Naive thymus-derived CD8-positive, alpha-beta T cell (primary cell): Measurements from ENCODE around the gene MAP2K3. TPM values are rescaled to one million over a fixed set of nuclear protein-coding genes. Genes with fewer than 3 reads are reported as not detected.
A peak's percentile ranks its signal among the peaks of the same experiment; 100 is the strongest.
"Not testable (repeated sequence)": the region's sequence is repeated elsewhere in the genome, so short reads cannot be mapped to it uniquely, and the experiment has no call there.

Source experiments
- ATAC-seq, 2 donors: fragments of 150-1000 bp; cut with Tn5 transposase in 1 of 2; sonication (Bioruptor Pico), chemical (Tn5 transposase) in 1 of 2; 1 replicate in 1 of 2; 2 replicates in 1 of 2; pipeline ENCODE4 v1.10.0; 2021; ENCODE audit warnings: mild to moderate bottlenecking in 2 of 2, moderate library complexity in 2 of 2
- POLR2A ChIA-PET: fragments of 350-600 bp; sonication (Branson Sonifier 250); formaldehyde crosslinking; loops from one replicate; lab custom pipeline; 2021; ENCODE audit warnings: antibody characterized with exemption; lab: Charles Lee
- DNase-seq, 10 donors: peaks; one replicate each; pipeline versions ENCODE4 v3.0.0 to v3.0.0-alpha.2; 2020 to 2022
- H3K27ac Mint-ChIP-seq, 10 donors: one replicate each; pipeline ENCODE4 v1.8.0; 2020 to 2022; ENCODE audit warnings: mild to moderate bottlenecking in 10 of 10, mixed read lengths in 10 of 10, moderate library complexity in 4 of 10, inconsistent platforms in 1 of 10
- H3K27me3 Mint-ChIP-seq, 5 donors: one replicate each; pipeline ENCODE4 v1.8.0; 2021 to 2022; ENCODE audit warnings: mixed read lengths in 5 of 5
- H3K36me3 Mint-ChIP-seq, 3 donors: one replicate each; pipeline ENCODE4 v1.8.0; 2020 to 2022; ENCODE audit warnings: mixed read lengths in 3 of 3, mild to moderate bottlenecking in 2 of 3, inconsistent platforms in 1 of 3
- H3K4me1 Mint-ChIP-seq, 4 donors: one replicate each; pipeline ENCODE4 v1.8.0; 2021 to 2022; ENCODE audit warnings: mixed read lengths in 4 of 4
- H3K4me3 Mint-ChIP-seq, 10 donors: one replicate each; pipeline ENCODE4 v1.8.0; 2020 to 2022; ENCODE audit warnings: mild to moderate bottlenecking in 10 of 10, mixed read lengths in 10 of 10, moderate library complexity in 6 of 10, inconsistent platforms in 1 of 10
- H3K9me3 Mint-ChIP-seq, 9 donors: one replicate each; pipeline ENCODE4 v1.8.0; 2020 to 2022; ENCODE audit warnings: mixed read lengths in 9 of 9, mild to moderate bottlenecking in 3 of 9, inconsistent platforms in 1 of 9, moderate library complexity in 1 of 9
- polyA plus RNA-seq, 3 donors: library from polyadenylated mRNA; unstranded; fragments of 300-500 nt; fragmentation: Illumina TruSeq; gene quantifications; one replicate each; pipeline ENCODE4 v1.2.3, GENCODE V29; 2021
- total RNA-seq, 8 experiments: library from RNA in 2 of 8; stranded (reverse) in 2 of 8; gene quantifications; one replicate each; pipeline ENCODE4 v1.2.3 and lab custom pipeline; 2021 to 2026

MAP2K3 gene
- total and polyA plus RNA-seq, 5 experiments from 2014 or later = 39.4 to 69.4 (median 49.0) TPM

DNA sequence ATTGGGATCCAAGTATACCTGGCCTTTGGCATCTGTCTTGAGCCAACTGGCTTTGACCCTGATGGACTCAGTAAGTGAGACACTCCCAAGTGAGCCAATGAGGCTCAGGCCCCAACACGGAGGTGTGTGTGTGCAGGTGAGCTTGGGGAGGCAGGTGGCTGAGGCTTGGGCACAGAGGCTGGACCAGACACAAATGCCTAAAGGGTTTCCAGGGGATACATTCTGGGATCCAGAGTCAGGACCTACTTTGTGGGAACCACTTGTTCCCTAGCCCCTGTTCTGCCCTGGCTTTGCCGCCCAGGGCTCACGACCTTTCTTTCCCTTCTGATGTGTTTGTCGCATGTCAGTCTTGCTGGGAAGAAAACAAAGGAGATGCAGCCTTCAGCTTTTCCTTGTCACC lies 56.8 kb downstream of the MAP2K3 start:
- not testable (repeated sequence) for H3K27ac Mint-ChIP-seq, H3K4me3 Mint-ChIP-seq

DNA sequence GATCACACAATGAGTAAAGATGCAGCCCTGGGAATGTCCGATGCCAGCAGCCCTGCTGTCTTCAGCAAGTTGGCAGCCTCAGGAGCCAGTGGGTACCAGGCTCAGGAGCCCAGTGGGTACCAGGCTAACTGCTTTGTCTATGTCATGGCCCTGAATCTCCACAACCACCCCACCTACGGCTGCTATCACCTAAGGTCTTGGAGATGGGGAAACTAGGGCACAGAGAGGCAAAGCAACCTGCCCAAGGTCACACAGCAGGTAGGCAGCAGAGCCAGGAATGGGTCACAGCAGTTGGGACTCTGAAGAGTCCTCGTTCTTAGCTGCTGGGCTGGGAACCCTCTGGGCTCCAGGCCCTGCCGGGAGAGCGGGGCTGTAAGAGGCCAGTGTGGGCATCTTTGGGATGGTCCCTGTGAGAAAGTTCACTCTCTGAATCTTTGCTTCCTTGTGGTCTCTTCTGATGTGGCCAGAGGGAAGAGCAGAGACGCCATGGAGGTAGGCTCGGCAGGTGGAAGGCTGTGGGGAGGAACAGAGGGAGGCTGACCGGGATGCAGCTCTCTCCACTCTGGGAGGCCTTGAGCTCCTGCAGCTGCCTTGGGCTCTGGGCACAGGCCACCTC lies 57.5 kb downstream of the MAP2K3 start:
- POLR2A ChIA-PET, ATAC-seq: not testable (repeated sequence)

More for the DNA sequence above, 56.8 kb downstream of the MAP2K3 start:
- ATAC-seq, H3K4me1 Mint-ChIP-seq, H3K36me3 Mint-ChIP-seq, POLR2A ChIA-PET, H3K9me3 Mint-ChIP-seq, DNase-seq, H3K27me3 Mint-ChIP-seq: not testable (repeated sequence)

DNA sequence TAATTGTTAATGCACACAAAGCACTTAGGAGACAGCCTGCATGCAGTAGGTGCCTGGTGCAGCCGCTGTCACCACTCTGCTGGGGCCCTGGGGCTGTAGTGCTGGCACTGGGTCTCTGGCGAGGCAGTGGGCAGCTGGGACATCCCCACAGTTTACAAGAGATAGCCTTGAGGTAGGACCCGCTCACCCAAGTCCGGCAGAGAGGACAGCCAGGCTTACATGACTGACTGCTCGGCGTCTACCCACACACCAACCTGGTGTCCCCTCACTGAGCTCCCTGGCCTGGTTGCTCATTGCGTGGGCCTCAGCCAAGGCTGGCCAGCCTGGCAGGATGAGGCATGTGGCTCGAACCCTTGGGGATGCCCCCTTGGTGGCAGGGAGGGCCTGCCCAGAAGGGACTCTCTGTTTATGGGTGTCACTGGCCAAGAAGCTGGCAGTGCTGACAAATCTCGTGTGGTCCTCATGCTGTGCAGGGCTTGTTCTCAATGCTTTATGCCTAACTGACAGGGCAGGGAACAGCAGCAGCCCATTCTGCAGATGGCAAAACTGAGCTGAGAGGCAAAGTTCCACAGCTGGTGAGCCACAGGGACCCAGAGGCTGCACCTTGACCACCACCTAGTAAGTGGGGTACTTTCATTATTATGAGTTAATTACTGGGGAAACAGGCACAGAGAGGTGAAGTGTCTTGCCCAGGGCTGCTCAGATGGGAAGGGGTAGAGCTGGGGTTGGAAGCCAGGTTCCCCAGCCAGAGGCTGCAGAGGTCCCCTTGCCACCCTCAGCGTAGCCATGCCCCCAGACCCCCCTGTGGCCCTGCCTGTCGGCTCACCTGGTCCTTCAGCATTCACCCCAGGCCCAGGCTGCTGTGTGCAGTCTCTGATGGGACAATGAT lies 58.8 kb downstream of the MAP2K3 start:
- ATAC-seq, DNase-seq, H3K27me3 Mint-ChIP-seq, POLR2A ChIA-PET, H3K27ac Mint-ChIP-seq, H3K36me3 Mint-ChIP-seq, H3K4me3 Mint-ChIP-seq, H3K9me3 Mint-ChIP-seq, H3K4me1 Mint-ChIP-seq: not testable (repeated sequence)

More for the DNA sequence above, 57.5 kb downstream of the MAP2K3 start:
- H3K4me1 Mint-ChIP-seq, H3K36me3 Mint-ChIP-seq, DNase-seq, H3K27ac Mint-ChIP-seq, H3K27me3 Mint-ChIP-seq, H3K9me3 Mint-ChIP-seq, H3K4me3 Mint-ChIP-seq: not testable (repeated sequence)

DNA sequence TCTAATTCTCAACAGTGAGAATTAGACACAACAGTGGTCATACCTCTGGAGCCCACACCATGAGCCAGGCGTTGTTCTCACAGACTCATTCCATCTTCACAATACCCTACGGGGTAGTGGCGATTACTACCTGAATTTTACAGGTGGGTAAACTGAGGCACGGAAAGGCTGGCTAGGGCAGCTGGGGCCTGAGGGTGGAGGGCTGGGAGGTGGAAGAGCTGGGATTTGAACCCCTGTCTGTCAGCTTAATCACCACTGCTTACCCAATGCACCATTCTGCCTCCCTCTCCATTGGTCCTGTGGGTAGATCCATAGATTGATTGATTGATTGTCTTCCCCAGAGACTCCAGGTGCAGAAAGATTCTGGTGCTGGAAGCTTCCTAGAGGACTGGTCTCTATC lies 60.3 kb downstream of the MAP2K3 start:
- H3K9me3 Mint-ChIP-seq, H3K27me3 Mint-ChIP-seq, POLR2A ChIA-PET, H3K4me1 Mint-ChIP-seq, ATAC-seq, H3K36me3 Mint-ChIP-seq, DNase-seq, H3K4me3 Mint-ChIP-seq, H3K27ac Mint-ChIP-seq: not testable (repeated sequence)

DNA sequence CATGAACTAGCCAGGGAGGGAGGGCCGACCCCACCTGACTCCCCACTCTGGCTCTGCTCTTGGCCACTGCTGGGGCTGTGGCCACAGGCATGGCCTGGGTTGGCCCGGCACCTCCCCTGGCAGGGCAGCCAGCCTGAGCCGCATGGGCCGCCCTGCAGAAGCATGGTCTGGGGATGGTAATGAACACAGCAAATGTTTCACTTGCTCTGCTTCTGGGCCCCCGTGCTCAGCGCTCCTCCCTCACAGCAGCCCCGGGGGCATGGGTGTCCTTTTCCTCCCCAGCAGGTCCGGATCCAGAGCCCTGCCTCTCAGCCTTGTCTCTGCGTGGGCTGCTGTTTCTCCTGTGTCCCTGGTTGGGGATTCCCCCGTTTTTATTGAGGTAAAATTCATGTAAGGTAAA lies 60.7 kb downstream of the MAP2K3 start:
- POLR2A ChIA-PET = no interaction called here
- no peak overlapping the region for H3K4me3 Mint-ChIP-seq
- ATAC-seq (no peak), DNase-seq (no peak)
- H3K27ac Mint-ChIP-seq = no peak overlapping the region
- peaks cover 0 to 7% (median 2%) of the 10 kb centered on the region in 4 donors for H3K4me1 Mint-ChIP-seq
- no peaks in the 10 kb centered on the region for H3K36me3 Mint-ChIP-seq
- H3K9me3 Mint-ChIP-seq = peaks cover 0 to 2% (median 0%) of the 10 kb centered on the region in 9 donors
- H3K27me3 Mint-ChIP-seq = peaks cover 0 to 2% (median 0%) of the 10 kb centered on the region in 5 donors

DNA sequence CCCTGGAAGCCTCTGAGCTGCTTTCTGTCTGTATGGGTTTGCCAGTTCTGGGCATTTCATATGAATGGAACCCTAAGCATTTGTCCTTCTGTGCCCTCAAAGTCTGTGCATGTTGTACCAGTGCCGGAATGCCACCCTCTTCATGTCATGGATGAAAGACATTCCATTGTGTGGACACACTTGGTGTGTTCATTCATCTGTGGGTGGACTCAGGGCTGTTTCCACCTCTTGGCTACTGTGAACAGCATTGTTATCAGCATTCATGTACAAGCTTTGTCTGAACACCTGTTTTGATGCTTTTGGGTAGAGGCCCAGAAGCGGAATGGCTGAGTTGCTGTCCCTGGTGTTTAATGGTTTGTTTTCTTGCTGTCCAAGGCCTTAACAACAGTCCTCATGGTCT lies 61.6 kb downstream of the MAP2K3 start:
- H3K27me3 Mint-ChIP-seq, POLR2A ChIA-PET, H3K4me1 Mint-ChIP-seq, H3K27ac Mint-ChIP-seq, H3K36me3 Mint-ChIP-seq, ATAC-seq, H3K9me3 Mint-ChIP-seq, DNase-seq, H3K4me3 Mint-ChIP-seq: not testable (repeated sequence)

DNA sequence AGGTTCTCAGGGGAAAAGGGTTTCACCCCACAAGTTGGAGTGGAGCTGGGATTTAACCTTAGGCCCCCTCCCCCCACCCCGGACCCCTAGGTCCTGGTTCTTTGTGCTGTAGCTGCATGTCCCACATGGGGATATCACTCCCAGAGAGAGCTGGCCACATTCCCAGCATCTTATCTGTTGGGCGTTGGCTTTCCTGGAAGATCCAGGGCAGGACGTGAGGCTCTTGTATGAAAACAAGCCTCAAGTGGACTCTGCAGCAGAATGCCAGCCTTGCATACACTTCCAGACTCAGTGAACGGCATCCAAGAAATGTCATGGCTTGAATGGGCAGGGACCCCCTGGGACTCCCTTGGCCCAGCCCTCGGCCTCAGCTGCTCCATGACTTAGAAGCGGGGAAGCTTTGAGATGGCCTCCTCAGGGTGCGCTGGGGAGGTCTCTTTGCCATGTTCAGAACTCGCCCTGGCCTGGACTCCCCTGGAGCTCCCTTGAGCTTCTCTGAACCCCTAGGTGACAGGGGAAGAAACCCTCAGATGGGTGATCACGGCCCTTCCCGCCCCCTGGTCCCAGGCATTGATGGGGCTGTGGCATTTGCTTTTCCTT lies 62.2 kb downstream of the MAP2K3 start:
- ATAC-seq, DNase-seq, H3K4me1 Mint-ChIP-seq: not testable (repeated sequence)

DNA sequence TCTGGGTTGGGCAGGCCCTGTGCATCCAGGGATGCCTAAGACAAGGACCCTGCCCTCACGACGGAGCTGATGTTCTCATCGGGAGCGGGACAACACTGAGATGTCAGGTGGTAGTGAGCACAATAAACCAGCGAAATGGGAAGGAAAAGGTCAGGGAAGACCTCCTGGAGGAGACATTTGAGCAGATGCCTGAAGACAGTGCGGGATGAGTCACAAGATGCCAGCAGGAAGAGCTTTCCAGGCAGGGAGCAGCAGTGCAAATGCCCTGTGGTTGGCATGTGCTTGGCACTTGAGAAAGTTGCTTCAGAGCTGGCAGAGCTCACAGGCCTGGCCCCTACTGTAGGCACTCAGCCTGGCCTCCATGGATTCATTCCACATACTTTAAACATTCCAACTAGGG lies 63.1 kb downstream of the MAP2K3 start:
- H3K27ac Mint-ChIP-seq = peak overlapping the region in 2 of 10 donors; percentile 70 to 80
- H3K36me3 Mint-ChIP-seq, H3K4me1 Mint-ChIP-seq, POLR2A ChIA-PET, H3K4me3 Mint-ChIP-seq, H3K27me3 Mint-ChIP-seq, DNase-seq, ATAC-seq, H3K9me3 Mint-ChIP-seq: not testable (repeated sequence)

More for the DNA sequence above, 62.2 kb downstream of the MAP2K3 start:
- H3K9me3 Mint-ChIP-seq, POLR2A ChIA-PET, H3K27ac Mint-ChIP-seq, H3K27me3 Mint-ChIP-seq, H3K4me3 Mint-ChIP-seq, H3K36me3 Mint-ChIP-seq: not testable (repeated sequence)

DNA sequence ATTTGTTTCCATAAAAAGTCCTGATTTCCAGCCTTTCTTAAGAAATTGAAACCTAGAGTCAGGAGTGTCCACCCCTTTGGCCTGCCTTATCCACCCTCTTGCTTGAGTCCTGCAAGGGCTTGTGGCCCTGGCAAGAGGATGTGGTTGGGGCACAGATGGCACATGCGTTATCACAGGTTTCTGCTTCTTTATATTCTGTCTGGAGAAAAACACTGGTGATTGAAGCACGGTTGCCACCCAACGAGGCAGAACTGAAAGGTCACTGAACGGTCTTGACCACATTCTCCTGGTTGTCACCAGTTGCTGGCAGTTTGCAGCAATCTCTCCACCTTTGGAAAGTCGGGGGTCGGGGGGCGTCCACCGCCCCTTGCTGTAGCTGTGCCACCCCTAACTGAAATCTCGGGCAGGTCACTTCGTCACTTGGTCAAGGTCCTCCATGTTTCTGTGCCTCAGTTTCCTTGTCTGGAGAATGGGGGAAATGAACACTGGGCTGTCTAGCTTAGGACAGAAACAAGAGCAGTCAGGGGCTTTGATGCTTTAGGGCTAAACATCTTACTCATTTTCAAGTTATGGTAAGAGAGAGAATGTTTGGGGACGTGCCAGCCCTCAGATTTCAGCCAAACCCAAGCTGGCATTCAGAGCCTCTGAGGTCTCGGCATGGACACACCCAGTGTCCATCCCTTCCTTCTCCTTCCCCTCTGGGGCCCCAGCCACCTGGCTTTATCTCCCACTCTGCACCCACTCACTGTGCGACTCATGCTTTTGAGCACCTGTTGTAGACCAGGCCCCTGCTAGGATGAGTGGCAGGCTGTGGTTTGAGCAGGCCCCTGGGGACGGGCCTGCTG lies 63.8 kb downstream of the MAP2K3 start:
- H3K36me3 Mint-ChIP-seq, H3K4me1 Mint-ChIP-seq, H3K27me3 Mint-ChIP-seq, POLR2A ChIA-PET, DNase-seq, H3K4me3 Mint-ChIP-seq, H3K9me3 Mint-ChIP-seq: not testable (repeated sequence)
- H3K27ac Mint-ChIP-seq = peak overlapping the region in 1 of 10 donors; percentile 40
- ATAC-seq = peak in 1 of 2 donors; percentile 35

DNA sequence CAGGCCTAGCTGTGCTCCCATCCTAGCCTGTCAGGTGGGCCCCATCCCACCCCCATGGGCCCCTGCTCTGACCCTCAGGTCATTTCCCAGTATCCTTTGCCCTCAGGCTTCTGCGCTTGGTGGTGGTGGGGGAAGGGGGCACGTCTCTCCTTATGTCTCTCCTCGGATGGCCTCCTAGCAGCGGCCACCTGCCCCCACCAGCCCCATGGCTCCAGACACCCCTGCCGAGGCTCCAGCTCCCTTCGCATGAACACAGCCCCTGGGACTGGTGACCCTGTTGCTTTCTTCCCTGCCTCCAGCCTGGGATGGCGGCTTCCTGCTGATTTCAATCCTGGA lies 64.4 kb downstream of the MAP2K3 start:
- DNase-seq, H3K9me3 Mint-ChIP-seq, POLR2A ChIA-PET, H3K4me1 Mint-ChIP-seq, H3K27ac Mint-ChIP-seq, H3K27me3 Mint-ChIP-seq, H3K4me3 Mint-ChIP-seq, H3K36me3 Mint-ChIP-seq, ATAC-seq: not testable (repeated sequence)

DNA sequence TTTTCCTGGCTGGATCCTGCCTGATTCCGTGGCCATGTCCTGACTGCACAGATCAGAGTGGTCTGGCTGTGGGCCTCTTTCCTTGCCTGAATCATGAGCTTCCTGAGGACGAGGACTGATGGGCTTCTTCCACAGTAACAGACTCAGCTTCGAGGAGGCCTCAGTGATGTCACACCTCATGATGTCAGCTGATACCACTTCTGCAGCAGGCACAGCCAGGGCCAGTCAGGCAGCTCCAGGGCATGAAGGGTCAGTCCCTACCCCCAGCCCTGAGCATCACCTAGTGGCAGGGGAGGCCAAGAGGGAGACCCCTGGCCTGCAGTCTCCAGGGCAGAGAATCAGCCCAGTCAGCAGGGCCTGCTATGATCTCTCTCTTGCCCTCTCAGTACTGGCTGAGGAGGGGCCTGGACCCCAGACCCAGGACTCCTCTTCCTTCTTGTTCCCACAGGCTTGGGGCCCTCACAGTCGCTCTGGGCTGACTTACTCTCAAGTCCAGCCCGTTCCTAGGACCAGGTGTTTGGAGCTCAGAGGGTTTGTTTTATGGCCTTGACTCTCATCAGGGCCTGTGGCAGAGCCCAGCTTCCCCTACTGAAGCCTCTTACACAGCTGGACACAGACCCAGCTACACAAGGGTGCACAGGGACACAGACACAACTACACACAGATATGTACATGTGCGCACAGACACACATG lies 65.0 kb downstream of the MAP2K3 start:
- POLR2A ChIA-PET, H3K4me3 Mint-ChIP-seq, H3K36me3 Mint-ChIP-seq, H3K27me3 Mint-ChIP-seq, ATAC-seq, H3K4me1 Mint-ChIP-seq, H3K9me3 Mint-ChIP-seq: not testable (repeated sequence)
- DNase-seq = peak in 1 of 10 donors; percentile 56
- peak overlapping the region in 1 of 10 donors; percentile 68 for H3K27ac Mint-ChIP-seq

DNA sequence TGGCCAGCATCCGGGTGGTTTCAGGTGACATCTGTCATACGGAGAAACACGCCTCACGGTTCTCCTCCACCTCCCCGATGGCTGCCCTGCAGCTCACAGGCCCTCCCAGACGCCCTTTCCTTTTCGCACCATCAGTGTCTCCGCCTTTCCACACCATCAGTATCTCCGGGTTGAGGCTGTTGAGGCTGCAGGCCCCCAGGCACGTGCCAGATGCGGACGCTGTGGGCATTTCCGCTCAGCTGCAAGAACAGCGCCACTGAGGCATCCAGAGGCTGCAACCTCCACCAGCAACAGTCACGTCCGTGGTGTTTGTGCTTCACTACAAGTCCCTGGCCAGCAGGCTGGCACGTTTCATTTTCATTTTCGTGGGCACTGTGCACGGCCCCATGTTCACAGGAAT lies 66.0 kb downstream of the MAP2K3 start:
- H3K9me3 Mint-ChIP-seq, H3K27me3 Mint-ChIP-seq, H3K4me3 Mint-ChIP-seq, ATAC-seq, DNase-seq, H3K36me3 Mint-ChIP-seq, H3K4me1 Mint-ChIP-seq, POLR2A ChIA-PET, H3K27ac Mint-ChIP-seq: not testable (repeated sequence)
